SU-DHL-6 (cell line): ENCODE measurements around the gene LKAAEAR1.

ENCODE experiments used
- H2AFZ ChIP-seq: fragments of 200-600 bp; sonication (generic); 2 replicates; pipeline ENCODE4 v1.6.1; 2014; ENCODE audit warnings: low read depth, mild to moderate bottlenecking, moderate library complexity, mixed read lengths, antibody characterized with exemption, low read length; ENCODE audit not compliant: severe bottlenecking
- H3F3A ChIP-seq: fragments of 200-600 bp; shearing (Covaris generic); 2 replicates; pipeline ENCODE4 v1.6.0; 2016; ENCODE audit warnings: antibody characterized with exemption, mild to moderate bottlenecking; ENCODE audit not compliant: insufficient read depth
- H3K27ac ChIP-seq: fragments of 200-600 bp; sonication (generic); 2 replicates; pipeline ENCODE4 v1.5.1; 2016; ENCODE audit warnings: low read depth, mild to moderate bottlenecking, low read length, moderate library complexity, mixed read lengths
- H3K27me3 ChIP-seq: fragments of 200-600 bp; sonication (generic), shearing (Covaris generic); 2 replicates; pipeline ENCODE4 v1.6.0; 2014; ENCODE audit warnings: mild to moderate bottlenecking, low read length
- H3K36me3 ChIP-seq: fragments of 200-600 bp; sonication (generic); 2 replicates; pipeline ENCODE4 v1.6.1; 2014; ENCODE audit warnings: mild to moderate bottlenecking, low read length, mixed read lengths
- H3K4me2 ChIP-seq: fragments of 300-600, 200-600 bp; shearing (Covaris generic), sonication (generic); 2 replicates; pipeline ENCODE4 v1.6.0; 2014; ENCODE audit warnings: low read length, low read depth, mild to moderate bottlenecking; ENCODE audit not compliant: poor library complexity, severe bottlenecking
- H3K4me3 ChIP-seq: fragments of 200-600 bp; sonication (generic); 2 replicates; pipeline ENCODE4 v1.5.1; 2014; ENCODE audit warnings: antibody characterized with exemption, low read length, mild to moderate bottlenecking, mixed read lengths; ENCODE audit not compliant: insufficient read depth, poor library complexity, severe bottlenecking
- H3K79me2 ChIP-seq: fragments of 200-600 bp; sonication (generic); 2 replicates; pipeline ENCODE4 v1.6.1; 2014; ENCODE audit warnings: mild to moderate bottlenecking, low read length, moderate library complexity; ENCODE audit not compliant: insufficient read depth
- H3K9ac ChIP-seq: fragments of 200-600 bp; sonication (generic); 2 replicates; pipeline ENCODE4 v1.7.0; 2014; ENCODE audit warnings: mild to moderate bottlenecking, low read length
- H3K9me2 ChIP-seq: fragments of 200-600 bp; sonication (generic); replicated peaks from 2 replicates; pipeline ENCODE4 v1.6.1; 2014; ENCODE audit warnings: low read length; ENCODE audit not compliant: insufficient read depth
- H3K9me3 ChIP-seq: fragments of 200-600 bp; sonication (generic); 2 replicates; pipeline ENCODE4 v1.6.1; 2014; ENCODE audit warnings: low read length, mixed read lengths; ENCODE audit not compliant: insufficient read depth
- H4K20me1 ChIP-seq: fragments of 200-600 bp; sonication (generic); 2 replicates; pipeline ENCODE4 v1.6.1; 2014; ENCODE audit warnings: low read depth, mild to moderate bottlenecking, antibody characterized with exemption, low read length, moderate library complexity, mixed read lengths
- EZH2phosphoT487 ChIP-seq: fragments of 200-600 bp; sonication (generic), shearing (Covaris generic); conservative IDR thresholded peaks from 2 replicates; pipeline ENCODE4 v1.6.1; 2018; ENCODE audit warnings: mild to moderate bottlenecking, antibody characterized with exemption, low read length, moderate library complexity, mixed read lengths
- TF ChIP-seq, protein P1 (sequence below): fragments of 200-600 bp; sonication (generic); IDR thresholded peaks from one replicate; pipeline ENCODE4 v1.5.1; 2017; ENCODE audit warnings: antibody characterized with exemption, mild to moderate bottlenecking, low read length, moderate library complexity; ENCODE audit not compliant: insufficient read depth, poor library complexity, severe bottlenecking

The LKAAEAR1 gene

DNA sequence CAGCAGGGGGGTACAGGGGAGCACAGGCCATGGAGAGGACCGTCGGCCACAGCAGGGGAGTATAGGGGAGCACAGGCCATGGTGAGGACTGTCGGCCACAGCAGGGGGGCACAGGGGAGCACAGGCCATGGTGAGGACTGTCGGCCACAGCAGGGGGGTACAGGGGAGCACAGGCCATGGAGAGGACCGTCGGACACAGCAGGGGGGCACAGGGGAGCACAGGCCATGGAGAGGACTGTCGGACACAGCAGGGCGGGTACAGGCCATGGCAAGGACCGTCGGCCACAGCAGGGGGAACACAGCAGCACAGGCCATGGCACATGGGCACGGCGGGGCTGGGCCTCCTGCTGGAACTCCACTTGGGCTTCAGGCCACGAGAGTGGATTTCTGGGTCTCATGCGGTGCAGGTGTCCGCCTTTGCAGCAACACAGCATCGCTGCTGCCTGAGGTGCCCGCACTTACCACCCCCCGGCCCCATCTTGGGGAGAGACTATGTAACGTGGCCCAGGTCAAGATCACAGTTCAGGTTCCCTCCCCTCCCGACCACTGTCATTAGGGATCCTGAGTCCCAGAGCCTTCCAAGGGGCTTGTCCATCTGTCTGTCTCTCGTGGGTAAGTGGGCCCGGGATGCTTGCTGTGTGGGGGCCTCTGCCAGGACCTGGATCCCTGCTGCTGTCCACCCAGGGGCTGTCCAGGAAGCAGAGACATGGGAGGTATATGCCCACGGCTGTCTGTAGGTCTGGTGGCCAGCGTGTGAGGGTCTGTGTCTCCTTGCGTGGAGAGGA lies 20.7 kb upstream of the LKAAEAR1 start:
- Histone ChIP-seq H3K27ac (no peak overlapping the region), H3K9me2 (no peaks in the 10 kb centered on the region), H3K27me3 (no peaks in the 10 kb centered on the region), H3K36me3 (no peaks in the 10 kb centered on the region), H2AFZ (no peak overlapping the region), H3F3A (no peaks in the 10 kb centered on the region), H3K79me2 (no peaks in the 10 kb centered on the region), H3K4me3 (no peak overlapping the region), H3K9ac (no peak overlapping the region), H3K9me3 (no peaks in the 10 kb centered on the region), H4K20me1 (no peaks in the 10 kb centered on the region), H3K4me2 (no peak overlapping the region)
- TF ChIP-seq, protein P1, sequence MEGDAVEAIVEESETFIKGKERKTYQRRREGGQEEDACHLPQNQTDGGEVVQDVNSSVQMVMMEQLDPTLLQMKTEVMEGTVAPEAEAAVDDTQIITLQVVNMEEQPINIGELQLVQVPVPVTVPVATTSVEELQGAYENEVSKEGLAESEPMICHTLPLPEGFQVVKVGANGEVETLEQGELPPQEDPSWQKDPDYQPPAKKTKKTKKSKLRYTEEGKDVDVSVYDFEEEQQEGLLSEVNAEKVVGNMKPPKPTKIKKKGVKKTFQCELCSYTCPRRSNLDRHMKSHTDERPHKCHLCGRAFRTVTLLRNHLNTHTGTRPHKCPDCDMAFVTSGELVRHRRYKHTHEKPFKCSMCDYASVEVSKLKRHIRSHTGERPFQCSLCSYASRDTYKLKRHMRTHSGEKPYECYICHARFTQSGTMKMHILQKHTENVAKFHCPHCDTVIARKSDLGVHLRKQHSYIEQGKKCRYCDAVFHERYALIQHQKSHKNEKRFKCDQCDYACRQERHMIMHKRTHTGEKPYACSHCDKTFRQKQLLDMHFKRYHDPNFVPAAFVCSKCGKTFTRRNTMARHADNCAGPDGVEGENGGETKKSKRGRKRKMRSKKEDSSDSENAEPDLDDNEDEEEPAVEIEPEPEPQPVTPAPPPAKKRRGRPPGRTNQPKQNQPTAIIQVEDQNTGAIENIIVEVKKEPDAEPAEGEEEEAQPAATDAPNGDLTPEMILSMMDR = no peak
- no peak for TF ChIP-seq EZH2phosphoT487

DNA sequence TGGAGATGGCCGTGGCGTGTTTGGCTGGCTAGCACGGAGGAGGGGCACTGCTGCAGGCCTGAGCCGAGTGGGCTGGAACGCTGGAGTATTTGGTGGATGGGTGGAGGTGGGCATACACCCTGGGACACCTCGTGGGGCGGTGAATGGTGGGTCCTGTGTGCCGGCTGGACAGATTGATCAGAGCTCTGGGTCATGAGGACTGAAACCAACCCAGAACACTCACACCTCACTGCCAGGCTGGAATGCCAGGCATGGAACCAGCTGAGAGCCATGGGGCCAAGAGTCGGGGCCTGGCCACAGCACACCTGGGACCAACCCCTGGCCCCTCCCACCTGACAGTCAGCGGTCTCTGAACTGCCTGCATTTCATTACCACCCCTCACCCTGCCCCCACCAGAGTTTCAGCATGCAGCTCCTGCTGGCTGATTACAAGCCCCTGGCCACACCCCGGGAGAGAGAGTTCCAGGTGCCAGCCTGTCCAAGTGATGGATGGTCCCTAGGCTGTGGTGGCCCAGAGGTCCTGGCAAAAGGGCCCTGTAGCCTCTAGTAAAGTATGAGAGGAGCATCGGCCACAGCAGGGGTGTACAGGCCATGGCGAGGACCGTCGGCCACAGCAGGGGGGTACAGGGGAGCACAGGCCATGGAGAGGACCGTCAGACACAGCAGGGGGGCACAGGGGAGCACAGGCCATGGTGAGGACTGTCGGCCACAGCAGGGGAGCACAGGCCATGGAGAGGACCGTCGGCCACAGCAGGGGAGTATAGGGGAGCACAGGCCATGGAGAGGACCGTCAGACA lies 19.9 kb upstream of the LKAAEAR1 start:
- Histone ChIP-seq H2AFZ (no peak overlapping the region), H3K27ac (no peak overlapping the region), H3K9me3 (no peaks in the 10 kb centered on the region), H3K9me2 (no peaks in the 10 kb centered on the region), H3K9ac (no peak overlapping the region), H3F3A (no peaks in the 10 kb centered on the region), H3K4me2 (no peak overlapping the region), H3K4me3 (no peak overlapping the region), H3K36me3 (no peaks in the 10 kb centered on the region), H4K20me1 (no peaks in the 10 kb centered on the region), H3K27me3 (no peaks in the 10 kb centered on the region), H3K79me2 (no peaks in the 10 kb centered on the region)
- TF ChIP-seq, protein P1 = no peak
- TF ChIP-seq EZH2phosphoT487 = no peak

DNA sequence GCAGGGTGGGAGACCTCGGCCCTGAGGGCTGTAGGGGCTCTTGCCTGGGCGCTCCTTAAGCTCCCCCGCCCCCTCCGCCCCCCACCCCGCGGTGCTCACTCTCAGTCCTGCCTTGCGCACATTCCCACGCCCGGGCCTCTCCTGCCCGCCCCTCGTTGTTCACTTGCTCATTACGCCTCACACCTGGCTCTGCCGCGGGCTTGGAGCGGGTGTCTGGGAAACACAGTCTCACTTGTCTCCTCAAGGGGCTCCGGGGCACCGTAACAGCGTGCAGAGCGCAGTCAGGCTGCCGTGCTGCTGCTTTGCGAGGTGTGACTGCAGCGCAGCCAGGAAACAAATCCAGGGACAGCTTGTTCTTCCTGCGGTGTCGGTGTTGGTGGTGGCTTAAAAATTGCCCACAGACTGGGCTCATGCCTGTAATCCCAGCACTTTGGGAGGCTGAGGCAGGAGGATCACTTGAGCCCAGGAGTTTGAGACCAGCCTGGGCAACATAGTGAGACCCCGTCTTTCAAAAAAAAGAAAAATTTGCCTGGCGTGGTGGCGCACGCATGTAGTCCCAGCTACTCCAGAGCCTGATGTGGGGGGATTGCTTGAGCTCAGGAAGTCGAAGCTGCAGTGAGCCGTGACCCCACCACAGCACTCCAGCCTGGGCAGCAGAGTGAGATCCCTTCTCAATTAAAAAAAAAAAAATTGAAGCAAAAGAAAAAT lies 18.6 kb upstream of the LKAAEAR1 start:
- Histone ChIP-seq H3K4me2 (peak overlapping the region; percentile 39), H3F3A (no peaks in the 10 kb centered on the region), H3K9me3 (no peaks in the 10 kb centered on the region), H3K36me3 (no peaks in the 10 kb centered on the region), H2AFZ (no peak overlapping the region), H3K27me3 (no peaks in the 10 kb centered on the region), H3K9me2 (no peaks in the 10 kb centered on the region), H3K79me2 (no peaks in the 10 kb centered on the region), H4K20me1 (no peaks in the 10 kb centered on the region), H3K9ac (no peak overlapping the region), H3K4me3 (no peak overlapping the region), H3K27ac (no peak overlapping the region)
- TF ChIP-seq EZH2phosphoT487 = no peak
- TF ChIP-seq, protein P1 = no peak
